ENCODE data around the gene TEX2. TPM values are rescaled to one million over a fixed set of nuclear protein-coding genes. Genes with fewer than 3 reads are reported as not detected.

The TEX2 gene
- total RNA-seq, 1 experiment from 2014 or later = 20.1 TPM

GRCh38 chr17:64297467-64298088 lies 34.5 kb upstream of the TEX2 start:
- H3K27ac ChIP-seq (ENCODE audit: low read length) = no peak overlapping the region
- in situ Hi-C loops (cut with HindIII; ENCODE audit: low pct_unique_long_range_greater_than_20kb, low sequenced_read_pairs) = no loop called here
- H3K4me3 ChIP-seq (ENCODE audit: low read depth in 2 of 2, low read length in 2 of 2) = no peak overlapping the region
- intact Hi-C loops (cut with micrococcal nuclease; ENCODE audit: unreplicated experiment) = no loop called here
- H3K36me3 ChIP-seq (ENCODE audit: control insufficient read depth, insufficient read depth, low read length) = no peaks in the 10 kb centered on the region
- ATAC-seq = no peak
- CTCF ChIA-PET = interaction anchor here (0.6 kb wide), 1 partner anchor 9 kb away, joined by 4 read pairs; no protein-coding TSS in a partner anchor
- no peaks in the 10 kb centered on the region for H3K9me3 ChIP-seq (ENCODE audit: control insufficient read depth, insufficient read depth, low read depth, low read length)
- DNase-seq (ENCODE audit: low read depth, low spot score) = no peak
- POLR2A ChIA-PET = no interaction called here
- no TSS peak for BruUV-seq (replicated peaks)
- H3K27me3 ChIP-seq (ENCODE audit: control insufficient read depth, insufficient read depth, low read length) = no peaks in the 10 kb centered on the region
- no peaks in the 10 kb centered on the region for H3K4me1 ChIP-seq (ENCODE audit: control insufficient read depth, insufficient read depth, low read length)
- TF ChIP-seq SIN3A (IDR thresholded peaks at IDR 0.05; ENCODE audit: borderline replicate concordance, insufficient read depth, low read depth, low read length) = no peak
- TF ChIP-seq POLR2AphosphoS5 (IDR thresholded peaks at IDR 0.05; ENCODE audit: low read depth, low read length) = no peak
- TF ChIP-seq, protein P1, sequence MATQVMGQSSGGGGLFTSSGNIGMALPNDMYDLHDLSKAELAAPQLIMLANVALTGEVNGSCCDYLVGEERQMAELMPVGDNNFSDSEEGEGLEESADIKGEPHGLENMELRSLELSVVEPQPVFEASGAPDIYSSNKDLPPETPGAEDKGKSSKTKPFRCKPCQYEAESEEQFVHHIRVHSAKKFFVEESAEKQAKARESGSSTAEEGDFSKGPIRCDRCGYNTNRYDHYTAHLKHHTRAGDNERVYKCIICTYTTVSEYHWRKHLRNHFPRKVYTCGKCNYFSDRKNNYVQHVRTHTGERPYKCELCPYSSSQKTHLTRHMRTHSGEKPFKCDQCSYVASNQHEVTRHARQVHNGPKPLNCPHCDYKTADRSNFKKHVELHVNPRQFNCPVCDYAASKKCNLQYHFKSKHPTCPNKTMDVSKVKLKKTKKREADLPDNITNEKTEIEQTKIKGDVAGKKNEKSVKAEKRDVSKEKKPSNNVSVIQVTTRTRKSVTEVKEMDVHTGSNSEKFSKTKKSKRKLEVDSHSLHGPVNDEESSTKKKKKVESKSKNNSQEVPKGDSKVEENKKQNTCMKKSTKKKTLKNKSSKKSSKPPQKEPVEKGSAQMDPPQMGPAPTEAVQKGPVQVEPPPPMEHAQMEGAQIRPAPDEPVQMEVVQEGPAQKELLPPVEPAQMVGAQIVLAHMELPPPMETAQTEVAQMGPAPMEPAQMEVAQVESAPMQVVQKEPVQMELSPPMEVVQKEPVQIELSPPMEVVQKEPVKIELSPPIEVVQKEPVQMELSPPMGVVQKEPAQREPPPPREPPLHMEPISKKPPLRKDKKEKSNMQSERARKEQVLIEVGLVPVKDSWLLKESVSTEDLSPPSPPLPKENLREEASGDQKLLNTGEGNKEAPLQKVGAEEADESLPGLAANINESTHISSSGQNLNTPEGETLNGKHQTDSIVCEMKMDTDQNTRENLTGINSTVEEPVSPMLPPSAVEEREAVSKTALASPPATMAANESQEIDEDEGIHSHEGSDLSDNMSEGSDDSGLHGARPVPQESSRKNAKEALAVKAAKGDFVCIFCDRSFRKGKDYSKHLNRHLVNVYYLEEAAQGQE (IDR thresholded peaks at IDR 0.05; ENCODE audit: insufficient read depth in 1 of 2, low read depth in 2 of 2, low read length in 1 of 2) = no peak
- TF ChIP-seq TCF7L2 (IDR thresholded peaks at IDR 0.05; ENCODE audit: low read depth, low read length) = no peak
- no peak for TF ChIP-seq CTCF (IDR thresholded peaks at IDR 0.05)

- POLR2A ChIA-PET = interaction anchor here (0.6 kb wide), 1 partner anchor 182 kb away, joined by 5 read pairs; no protein-coding TSS in a partner anchor
- CTCF ChIA-PET = interaction anchor here (0.6 kb wide), 1 partner anchor 42 kb away, joined by 12 read pairs; no protein-coding TSS in a partner anchor
- Histone ChIP-seq H3K27me3 (ENCODE audit: control insufficient read depth, insufficient read depth, low read length) (no peaks in the 10 kb centered on the region), H3K9me3 (ENCODE audit: control insufficient read depth, insufficient read depth, low read depth, low read length) (no peaks in the 10 kb centered on the region; the same call in 1 of the 2 replicates), H3K4me1 (ENCODE audit: control insufficient read depth, insufficient read depth, low read length) (no peaks in the 10 kb centered on the region), H3K27ac (ENCODE audit: low read length) (no peak overlapping the region), H3K36me3 (ENCODE audit: control insufficient read depth, insufficient read depth, low read length) (no peaks in the 10 kb centered on the region), H3K4me3 (ENCODE audit: low read depth in 2 of 2, low read length in 2 of 2) (no peak overlapping the region)
- in situ Hi-C loops (cut with HindIII; ENCODE audit: low pct_unique_long_range_greater_than_20kb, low sequenced_read_pairs) (no loop called here), intact Hi-C loops (cut with micrococcal nuclease; ENCODE audit: unreplicated experiment) (no loop called here)
- DNase-seq (ENCODE audit: low read depth, low spot score) = no peak
- TF ChIP-seq SIN3A (IDR thresholded peaks at IDR 0.05; ENCODE audit: borderline replicate concordance, insufficient read depth, low read depth, low read length) (no peak), POLR2AphosphoS5 (IDR thresholded peaks at IDR 0.05; ENCODE audit: low read depth, low read length) (no peak), TCF7L2 (IDR thresholded peaks at IDR 0.05; ENCODE audit: low read depth, low read length) (no peak), CTCF (IDR thresholded peaks at IDR 0.05) (no peak)
- TF ChIP-seq, protein P1 (IDR thresholded peaks at IDR 0.05; ENCODE audit: insufficient read depth in 1 of 2, low read depth in 2 of 2, low read length in 1 of 2) = no peak
- no TSS peak for BruUV-seq (replicated peaks)
- ATAC-seq = no peak
Measured at GRCh38 chr17:64296246-64296645, 33.2 kb upstream of the TEX2 start.

Data from Panc1 (cell line).